Right lobe of liver (tissue), 4 donors: ENCODE results near the gene AFAP1.

Source experiments
- CTCF ChIP-seq, 4 donors: fragments of 200-600 bp in 3 of 4; fragments of 450-650 bp in 1 of 4; IDR thresholded peaks; one replicate each; pipeline versions ENCODE4 v1.5.1 to v1.8.0; 2016 to 2022; ENCODE audit warnings: antibody characterized with exemption in 4 of 4, mild to moderate bottlenecking in 2 of 4
- POLR2A ChIP-seq: fragments of 450-650 bp; IDR thresholded peaks from one replicate; pipeline ENCODE4 v1.6.1; 2017; ENCODE audit warnings: antibody characterized with exemption, mild to moderate bottlenecking
- donor health status: DM: no; HTN: no; CAD: no.
- donor health status: DM: no; HTN: no; CAD: no.
- donor health status: DM: no; HTN: yes; CAD: no.

- TF ChIP-seq POLR2A (no peak), CTCF (IDR thresholded peaks at IDR 0.05) (no peak)
Measured at GRCh38 chr4:7736436-7737267, 203.0 kb downstream of the AFAP1 start.
